HG03175 (cell line): ENCODE data around the gene SENP5.
A peak's percentile ranks its signal among the peaks of the same experiment; 100 is the strongest.
"Not testable (repeated sequence)": the region's sequence is repeated elsewhere in the genome, so short reads cannot be mapped to it uniquely, and the experiment has no call there.

Source experiments
- ATAC-seq: cut with Tn5 transposase; IDR thresholded peaks from one replicate; pipeline ENCODE4 v1.9.1; 2021; ENCODE audit warnings: mild to moderate bottlenecking, moderate library complexity; ENCODE audit not compliant: unreplicated experiment

The SENP5 gene

GRCh38 chr3:196867507-196868296 lies at the start of gene SENP5:
TSS of gene SENP5 (plus strand) at chr3:196867920. CDS start at chr3:196885182, 17,262 bp downstream.
- ATAC-seq = peak; percentile 93

- no peak for ATAC-seq
These were observed 45.8 kb upstream of the SENP5 start for GRCh38 chr3:196821806-196822355.

DNA sequence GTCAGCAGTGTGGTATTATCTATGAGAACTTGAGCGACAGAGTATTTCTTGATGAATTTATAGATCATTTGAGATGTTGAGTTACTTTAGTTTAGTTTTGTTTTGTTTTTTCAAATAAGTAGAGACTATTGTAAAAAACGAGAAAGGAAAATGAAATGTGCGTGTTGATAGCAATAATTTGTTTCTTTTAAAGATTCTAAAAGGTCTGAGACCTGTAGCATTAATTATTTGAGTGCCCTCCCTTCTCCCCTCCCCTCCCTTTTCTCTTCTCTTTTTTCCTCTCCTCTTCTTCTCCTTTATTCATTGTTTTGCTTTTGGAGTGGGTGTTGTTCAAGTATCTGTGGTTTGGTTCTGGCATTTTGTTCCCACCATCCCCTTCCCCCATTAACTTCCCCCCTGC lies 38.1 kb upstream of the SENP5 start:
- ATAC-seq = not testable (repeated sequence)

GRCh38 chr3:196835086-196835485 lies 32.6 kb upstream of the SENP5 start:
- ATAC-seq = no peak

GRCh38 chr3:196836626-196837025 lies 31.1 kb upstream of the SENP5 start:
- ATAC-seq = not testable (repeated sequence)

DNA sequence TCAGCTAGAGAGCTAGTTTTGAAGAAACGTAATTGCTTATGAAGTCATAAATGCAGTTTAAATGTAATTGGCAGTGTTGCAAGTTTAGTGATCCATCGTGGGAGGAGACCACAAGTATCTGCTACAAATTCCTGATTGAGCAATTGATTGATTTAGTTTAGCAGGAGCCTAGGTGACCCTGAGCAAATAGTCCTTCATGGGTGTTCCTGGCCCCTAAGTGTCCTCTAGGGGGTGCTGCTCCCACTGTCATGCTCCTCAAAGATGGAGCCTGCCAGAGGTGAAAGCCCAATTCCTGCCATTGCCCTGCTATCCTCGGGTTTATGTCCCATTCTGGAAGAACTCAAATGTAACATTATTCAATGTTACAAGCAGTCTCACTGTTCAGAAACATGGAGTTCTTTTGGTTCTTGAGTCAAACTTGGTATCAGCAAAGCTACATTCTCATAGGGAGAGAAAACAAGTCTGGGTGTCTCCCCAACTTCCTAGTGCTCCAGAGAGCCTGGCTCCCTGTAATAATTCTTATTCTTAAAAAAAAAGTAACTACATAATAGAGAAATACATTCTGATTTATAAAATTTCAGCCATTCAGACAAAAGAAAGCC lies 29.8 kb upstream of the SENP5 start:
- peak; percentile 61 for ATAC-seq

GRCh38 chr3:196839351-196839750 lies 28.4 kb upstream of the SENP5 start:
- ATAC-seq = not testable (repeated sequence)

- ATAC-seq = no peak
These were observed 24.9 kb upstream of the SENP5 start for GRCh38 chr3:196842567-196843434.

- no peak for ATAC-seq
These were observed 24.1 kb upstream of the SENP5 start for GRCh38 chr3:196843435-196844110.

GRCh38 chr3:196844235-196845219 lies 23.2 kb upstream of the SENP5 start:
- ATAC-seq = not testable (repeated sequence)

GRCh38 chr3:196848375-196848774 lies 19.3 kb upstream of the SENP5 start:
- ATAC-seq = not testable (repeated sequence)

DNA sequence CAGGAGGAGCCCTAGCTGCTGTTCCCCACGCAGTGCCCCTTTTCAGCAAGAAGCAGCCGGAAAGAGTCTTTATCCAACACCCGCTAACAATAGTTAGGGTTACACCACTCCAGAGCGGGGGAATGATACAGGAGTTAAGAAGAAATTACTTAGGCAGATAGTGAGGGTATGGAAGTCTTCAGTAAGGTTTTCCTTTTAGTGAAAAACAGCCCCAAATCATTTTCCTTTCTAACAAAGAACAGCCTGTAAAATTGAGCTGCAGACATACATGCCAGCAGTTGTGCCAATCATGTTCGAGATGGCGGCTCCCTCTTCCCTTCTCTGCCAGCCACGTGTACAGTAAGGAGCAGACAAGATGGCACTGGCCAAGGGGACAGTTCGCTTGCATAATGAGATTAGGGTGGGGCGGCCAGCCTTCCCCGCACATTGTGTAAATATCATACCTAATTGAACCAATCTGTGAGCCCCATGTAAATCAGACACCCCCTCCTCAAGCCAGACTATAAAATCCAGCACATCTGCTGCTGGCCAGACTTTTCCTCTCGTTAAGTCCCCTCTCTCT lies 18.5 kb upstream of the SENP5 start:
- no peak for ATAC-seq

DNA sequence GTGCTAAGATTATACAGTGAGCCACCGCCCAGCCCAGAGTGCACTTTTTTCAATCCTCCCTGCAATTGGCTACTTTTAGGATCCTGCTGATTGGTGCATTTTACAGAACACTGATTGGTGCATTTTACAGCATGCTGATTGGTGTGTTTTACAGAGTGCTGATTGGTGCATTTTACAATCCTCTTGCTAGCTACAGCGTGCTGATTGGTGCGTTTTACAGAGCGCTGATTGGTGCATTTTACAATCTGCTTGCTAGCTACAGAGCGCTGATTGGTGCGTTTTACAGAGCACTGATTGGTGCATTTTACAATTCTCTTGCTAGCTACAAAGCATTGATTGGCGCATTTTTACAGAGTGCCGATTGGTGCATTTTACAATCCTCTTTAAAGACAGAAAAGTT lies 4.7 kb upstream of the SENP5 start:
- ATAC-seq = not testable (repeated sequence)

DNA sequence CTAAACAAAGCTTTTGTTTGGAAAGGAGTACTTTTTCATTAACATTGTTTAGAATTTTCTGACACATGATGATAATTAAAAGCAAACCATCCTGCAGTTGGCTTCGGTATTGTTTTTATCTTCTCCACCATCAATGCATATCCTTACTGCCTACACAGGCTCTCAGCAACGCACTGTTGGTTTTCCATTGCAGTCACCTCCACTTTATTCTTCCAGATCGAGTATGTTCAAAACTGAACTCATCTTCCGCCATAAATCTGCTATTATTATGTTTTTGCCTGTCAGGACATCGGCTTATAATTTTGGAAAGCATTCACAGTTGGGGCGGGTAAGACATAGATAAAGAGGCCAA lies 589 bp upstream of the SENP5 start:
- ATAC-seq = no peak

- peak; percentile 30 for ATAC-seq
These were observed 559 bp downstream of the SENP5 start for GRCh38 chr3:196868297-196868661.

DNA sequence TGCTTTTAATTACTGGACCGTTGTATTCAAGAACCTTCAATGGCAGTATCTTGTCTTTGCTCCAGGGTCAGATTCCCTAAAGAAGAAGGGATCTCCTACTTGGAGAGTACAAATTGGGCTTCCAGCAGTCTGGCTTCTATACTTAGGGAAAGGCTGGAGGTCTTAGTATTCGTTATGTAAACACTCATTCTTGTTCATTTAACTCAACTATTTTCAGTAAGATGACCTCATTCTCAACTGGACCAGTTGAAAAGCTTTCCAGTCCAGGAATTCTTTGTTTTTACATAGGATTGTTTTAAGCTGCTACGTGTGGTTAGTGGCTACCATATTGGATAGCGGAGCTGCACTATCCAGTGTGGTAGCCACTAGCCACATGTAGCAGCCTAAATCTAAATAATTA lies 4.6 kb downstream of the SENP5 start:
- no peak for ATAC-seq

GRCh38 chr3:196874511-196875094 lies 6.9 kb downstream of the SENP5 start:
- not testable (repeated sequence) for ATAC-seq

DNA sequence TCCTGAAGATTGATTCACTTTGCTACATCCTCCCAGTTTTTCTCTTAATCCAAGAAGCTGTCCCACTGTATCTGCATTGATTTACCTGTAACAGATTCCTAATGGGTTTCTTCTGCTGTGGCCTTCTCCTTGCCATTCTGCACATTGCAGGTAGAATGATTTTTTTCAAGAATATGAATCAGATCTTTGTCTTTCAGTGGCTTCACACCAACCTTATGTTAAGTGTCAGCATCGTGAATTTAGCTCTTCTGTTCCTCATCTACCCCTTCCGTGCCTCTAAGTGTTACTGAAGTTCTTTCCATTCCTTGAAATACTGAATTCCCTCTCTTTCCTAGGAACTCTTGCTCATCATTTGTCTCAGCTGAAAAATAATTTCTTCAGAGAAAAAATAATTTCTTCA lies 7.5 kb downstream of the SENP5 start:
- ATAC-seq = no peak

- no peak for ATAC-seq
These were observed 15.6 kb downstream of the SENP5 start for GRCh38 chr3:196883361-196883760.
